Activated CD8-positive, alpha-beta memory T cell treated with anti-CD3 and anti-CD28 coated beads for 1 hour (primary cell): Measurements from ENCODE around the gene PIK3R2.

Experiments used
- DNase-seq, 2 donors: peaks; one replicate each; pipeline ENCODE4 v3.0.0-alpha.2; 2020; ENCODE audit warnings: low read depth in 1 of 2; ENCODE audit errors: extremely low read depth in 1 of 2

PIK3R2 gene

DNA sequence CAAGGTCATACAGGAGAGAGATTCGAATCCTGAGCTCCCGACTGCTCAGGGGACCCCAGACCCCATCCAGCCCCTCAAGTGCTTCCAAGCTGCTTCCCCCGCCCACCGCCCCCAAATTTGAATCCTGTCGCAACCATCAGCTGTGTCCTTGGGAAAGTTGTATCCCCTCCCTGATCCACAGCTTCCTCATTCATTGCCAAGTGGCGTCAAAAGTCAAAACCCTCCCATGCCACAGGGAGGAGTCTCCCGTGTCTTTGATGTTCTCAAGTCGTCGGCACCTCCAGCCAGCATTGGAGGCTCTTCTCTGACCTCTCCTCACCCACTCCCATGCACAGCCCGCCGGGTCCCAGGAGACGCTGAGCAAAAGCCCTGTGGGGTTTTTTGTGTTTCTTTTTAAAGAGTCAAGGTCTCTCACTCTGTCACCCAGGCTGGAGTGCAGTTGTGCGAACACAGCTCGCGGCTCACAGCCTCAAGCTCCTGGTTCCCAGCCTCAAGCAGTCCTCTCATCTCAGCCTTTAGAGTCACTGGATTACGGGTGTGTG lies 17.8 kb downstream of the PIK3R2 start:
- no peak for DNase-seq

DNA sequence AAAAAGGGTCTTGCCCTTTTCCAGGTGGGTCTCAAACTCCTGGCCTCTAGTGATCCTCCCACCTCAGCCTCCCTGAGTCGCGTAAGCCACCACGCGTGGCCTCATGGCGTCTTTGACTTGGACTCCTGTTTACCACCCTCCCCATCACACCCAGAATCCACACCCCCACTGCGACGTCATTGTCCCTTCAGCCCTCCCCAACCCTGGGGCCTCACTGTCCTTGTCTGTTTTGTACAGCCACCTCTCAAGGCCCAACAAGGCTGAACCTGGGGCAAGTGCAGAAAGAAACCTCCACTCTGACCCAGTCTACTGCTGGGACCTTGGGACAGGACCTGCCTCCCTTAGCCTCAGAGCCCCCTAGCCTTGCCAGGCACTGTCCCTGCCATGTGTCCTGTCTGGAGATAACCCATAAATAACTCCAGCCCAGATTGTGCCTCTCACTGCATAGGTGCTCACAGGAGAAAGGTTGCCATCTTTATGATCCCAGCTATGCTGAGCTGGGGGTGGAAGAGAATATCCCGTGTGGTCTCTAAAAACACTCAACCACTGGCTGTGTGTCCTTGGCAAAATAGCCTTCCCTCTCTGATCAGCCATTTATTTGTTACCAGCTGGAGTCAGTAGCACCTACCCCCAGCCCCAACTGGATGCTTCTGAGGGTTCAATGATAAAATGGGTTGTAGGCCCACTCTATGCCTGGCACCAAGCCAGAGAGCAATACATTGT lies 18.8 kb downstream of the PIK3R2 start:
- DNase-seq: no peak

DNA sequence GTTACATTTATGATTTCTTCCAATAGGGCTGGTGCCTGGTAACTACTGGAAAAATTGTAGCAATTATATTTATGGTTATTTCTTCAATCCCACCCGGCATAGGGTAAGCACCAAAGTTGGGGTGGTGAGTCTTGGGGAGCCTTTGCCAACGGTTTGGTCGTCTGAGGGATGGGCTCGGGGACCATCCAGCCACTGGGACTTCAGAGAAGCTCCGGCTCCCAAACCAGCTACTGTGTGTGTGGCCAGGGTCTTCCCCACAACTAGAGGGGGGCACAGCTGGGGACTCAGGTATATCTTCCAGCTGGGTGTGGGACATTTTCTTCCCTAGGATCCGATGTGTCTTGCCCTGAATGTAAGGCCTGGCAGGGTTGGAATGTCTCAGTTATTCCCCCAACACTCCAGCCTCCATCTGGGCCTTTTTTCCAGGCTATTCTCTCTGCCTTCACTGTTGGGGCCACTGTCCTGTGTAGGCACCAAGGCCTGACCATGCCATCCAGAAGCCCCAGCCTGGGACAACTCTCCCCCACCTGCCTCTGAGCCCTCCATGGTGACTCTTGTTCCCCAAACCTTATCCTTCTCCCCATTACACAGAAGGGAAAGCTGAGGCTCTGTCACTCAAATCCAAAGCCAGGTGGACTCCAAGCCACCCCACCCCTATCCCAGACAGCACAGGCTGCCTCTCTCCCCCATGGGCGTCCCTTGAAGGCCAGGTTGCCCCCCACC lies 19.5 kb downstream of the PIK3R2 start:
- DNase-seq: no peak

DNA sequence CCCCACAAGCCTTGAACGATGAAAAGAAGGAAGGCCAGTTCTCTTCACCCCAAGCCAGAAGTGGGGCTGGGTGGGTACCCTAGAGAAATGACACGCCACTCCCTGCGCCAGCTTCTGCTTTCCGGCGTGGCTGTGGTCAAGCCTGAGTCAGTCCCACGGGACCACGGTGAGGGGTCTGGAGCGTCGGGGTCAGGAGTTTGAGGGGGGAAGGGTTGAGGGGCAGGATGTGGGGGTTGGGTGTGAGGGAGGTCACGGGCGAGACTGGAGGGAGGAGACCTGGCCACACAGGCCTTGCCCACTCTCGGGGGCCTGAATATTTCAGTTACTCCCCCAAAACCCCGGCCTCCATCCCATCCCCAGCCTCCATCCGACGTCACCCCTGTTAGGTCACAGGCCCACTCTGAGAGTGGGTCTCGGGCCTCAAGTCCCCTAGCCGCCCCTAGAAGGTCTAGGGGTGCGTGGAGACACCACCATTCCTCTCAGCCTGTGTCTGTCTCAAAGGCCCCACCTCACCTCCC lies 20.1 kb downstream of the PIK3R2 start:
- DNase-seq: no peak

DNA sequence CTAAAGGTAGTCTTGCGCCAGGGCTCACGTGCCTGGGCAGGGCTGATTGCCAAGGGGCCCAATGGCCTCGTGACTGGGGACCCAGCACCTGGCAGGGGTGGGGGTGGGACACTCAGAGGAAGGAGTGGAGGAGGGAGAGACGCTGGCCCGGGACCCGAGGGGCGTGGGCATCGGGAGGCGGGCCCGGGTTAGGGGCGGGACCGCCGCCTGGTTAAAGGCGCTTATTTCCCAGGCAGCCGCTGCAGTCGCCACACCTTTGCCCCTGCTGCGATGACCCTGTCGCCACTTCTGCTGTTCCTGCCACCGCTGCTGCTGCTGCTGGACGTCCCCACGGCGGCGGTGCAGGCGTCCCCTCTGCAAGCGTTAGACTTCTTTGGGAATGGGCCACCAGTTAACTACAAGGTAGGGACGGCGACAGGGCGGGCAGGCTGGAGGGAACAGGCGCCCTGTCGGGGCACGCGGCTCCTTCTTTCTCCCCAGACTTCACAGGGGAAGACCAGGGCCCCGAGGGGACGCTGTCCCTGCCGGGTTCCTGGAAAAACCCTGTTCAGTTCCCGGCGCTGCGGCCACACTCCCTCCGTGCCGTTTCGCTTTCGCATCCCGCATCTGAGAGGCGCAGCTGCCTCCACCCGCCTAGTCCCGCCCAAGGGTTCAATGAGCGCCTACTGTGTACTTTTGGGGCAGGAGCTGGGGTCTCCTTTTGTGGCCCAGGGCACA lies 20.8 kb downstream of the PIK3R2 start, which contains the start of gene IFI30:
IFI30 (plus strand) TSS at position 242 of the 717 bp plus-strand sequence; CDS start at position 271, 29 bp downstream.
- DNase-seq: no peak

DNA sequence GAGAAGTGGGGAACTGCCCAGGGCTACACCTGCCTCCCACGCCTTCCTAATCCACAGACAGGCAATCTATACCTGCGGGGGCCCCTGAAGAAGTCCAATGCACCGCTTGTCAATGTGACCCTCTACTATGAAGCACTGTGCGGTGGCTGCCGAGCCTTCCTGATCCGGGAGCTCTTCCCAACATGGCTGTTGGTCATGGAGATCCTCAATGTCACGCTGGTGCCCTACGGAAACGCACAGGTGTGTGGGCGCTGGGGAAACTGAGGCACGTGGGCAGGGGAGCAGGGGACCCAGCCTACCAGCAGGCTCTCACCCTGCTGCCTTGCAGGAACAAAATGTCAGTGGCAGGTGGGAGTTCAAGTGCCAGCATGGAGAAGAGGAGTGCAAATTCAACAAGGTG lies 22.0 kb downstream of the PIK3R2 start:
- DNase-seq: no peak

DNA sequence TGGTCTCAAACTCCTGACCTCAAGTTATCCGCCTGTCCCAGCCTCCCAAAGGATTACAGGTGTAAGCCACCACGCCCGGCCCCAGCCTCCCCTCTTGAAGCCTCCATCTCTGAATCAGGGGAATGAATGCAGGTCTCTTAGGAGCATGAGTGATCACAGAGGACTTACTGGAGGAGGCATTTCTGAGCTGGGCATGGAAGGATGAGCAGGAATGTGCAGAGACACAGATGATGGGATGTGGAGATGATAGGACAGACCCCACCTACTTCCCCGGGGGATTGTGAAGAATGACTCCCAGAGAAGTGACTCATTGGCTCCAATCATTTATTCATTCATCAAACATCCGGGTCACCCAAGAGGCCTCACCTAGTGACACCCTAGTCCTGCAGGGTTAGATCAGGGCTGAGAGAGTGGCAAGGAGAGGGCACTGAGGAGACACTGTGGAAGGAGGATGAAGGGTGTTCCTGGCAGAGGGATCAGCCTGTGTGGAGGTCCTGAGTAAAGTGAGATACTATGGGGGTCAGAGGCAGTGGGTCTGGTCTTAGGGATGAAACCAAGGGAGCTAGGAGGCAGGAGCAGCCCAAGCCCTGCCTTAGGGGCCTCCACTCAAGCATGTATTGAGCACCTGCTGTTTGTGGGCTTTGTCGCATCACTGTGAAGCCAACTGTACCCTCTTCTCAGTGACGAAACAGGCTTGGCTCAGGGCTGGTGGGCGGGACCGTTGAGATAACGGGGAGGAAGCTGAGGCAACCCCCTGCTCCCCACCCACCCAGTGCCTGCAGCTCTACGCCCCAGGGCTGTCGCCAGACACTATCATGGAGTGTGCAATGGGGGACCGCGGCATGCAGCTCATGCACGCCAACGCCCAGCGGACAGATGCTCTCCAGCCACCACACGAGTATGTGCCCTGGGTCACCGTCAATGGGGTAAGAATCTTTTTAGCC lies 23.7 kb downstream of the PIK3R2 start:
- no peak for DNase-seq

DNA sequence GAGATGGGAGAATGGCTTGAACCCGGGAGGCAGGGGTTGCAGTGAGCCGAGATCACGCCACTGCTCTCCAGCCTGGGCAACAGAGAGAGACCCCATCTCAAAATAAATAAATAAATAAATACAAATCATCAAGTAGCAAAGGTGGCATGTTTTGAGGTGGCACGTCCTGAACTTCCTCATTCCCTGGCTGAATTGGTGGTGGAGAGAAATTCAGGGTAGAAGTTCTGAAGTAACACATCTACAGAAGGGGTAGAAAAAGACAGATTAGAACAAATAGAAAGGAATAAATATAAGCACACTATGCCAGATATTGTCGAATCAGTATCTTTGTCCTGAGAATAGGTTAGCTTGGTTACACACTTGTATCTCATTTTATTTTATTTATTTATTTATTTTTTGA lies 27.0 kb downstream of the PIK3R2 start:
- no peak for DNase-seq

DNA sequence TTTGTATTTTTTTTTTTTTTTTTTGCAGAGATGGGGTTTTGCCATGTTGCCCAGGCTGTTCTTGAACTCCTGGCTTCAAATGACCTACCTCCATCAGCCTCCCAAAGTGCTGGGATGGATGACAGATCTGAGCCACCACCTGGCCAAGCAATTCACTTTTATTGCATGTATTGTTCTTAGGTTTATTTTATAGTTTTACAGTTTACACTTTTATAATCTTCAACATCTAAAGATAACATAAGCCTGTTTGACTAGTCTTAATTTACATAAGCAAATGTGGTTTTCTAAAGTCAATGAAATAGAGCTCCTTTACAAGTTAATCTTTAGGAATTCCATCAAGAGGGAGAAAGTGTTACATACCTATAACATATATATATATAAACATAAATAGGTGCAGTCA lies 30.6 kb downstream of the PIK3R2 start:
- DNase-seq: no peak

DNA sequence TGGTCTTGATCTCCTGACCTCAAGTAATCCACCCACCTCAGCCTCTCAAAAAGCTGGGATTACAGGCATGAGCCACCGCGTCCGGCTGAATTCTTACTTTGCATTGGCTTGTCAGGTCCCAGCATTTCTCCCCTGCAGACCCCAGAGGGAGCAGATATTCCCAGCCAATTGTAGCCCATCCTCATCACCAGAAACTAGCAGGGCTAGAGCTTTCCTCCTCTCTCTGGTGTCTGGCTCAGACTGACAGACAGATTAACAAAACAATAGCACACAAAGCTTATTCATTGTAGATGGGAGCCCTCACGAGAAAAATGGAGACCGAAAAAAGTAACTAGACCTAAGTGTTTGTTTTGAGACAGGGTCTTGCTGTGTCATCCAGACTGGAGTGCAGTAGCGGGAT lies 32.6 kb downstream of the PIK3R2 start:
- no peak for DNase-seq

DNA sequence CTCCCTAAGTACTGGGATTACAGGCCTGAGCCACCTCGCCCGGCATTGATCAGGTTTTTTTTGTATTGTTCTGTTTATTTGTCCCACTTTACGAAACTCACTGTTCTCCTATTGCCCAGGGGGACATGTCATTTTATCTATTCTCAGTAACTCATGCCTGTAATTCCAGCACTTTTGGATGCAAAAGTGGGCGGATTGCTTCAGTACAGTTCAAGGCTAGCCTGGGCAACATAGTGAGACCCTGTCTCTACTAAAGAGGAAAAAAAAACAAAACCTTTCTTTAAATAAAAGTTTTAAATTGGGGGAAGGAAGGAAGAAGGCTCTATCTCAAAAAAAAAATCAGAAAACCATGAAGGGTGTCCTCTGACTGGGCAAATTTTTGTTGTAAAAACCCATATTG lies 37.3 kb downstream of the PIK3R2 start:
- DNase-seq: no peak

DNA sequence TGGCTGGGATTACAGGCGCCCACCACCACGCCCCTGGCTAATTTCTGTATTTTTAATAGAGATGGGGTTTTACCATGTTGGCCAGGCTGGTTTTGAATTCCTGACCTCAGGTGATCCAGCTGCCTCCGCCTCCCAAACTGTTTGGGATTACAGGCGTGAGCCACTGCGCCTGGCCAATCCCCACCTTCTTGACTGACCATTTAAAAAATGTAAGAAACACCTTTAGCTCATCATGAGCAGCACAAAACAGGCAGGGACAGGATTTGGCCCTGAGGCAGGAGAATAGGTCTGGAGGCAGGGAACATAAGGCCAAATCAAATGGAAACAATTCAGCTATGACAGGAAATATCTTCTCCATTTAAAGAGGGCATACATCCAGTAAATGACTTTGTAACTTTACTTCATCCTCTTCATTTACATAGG lies 38.7 kb downstream of the PIK3R2 start:
- DNase-seq: no peak

DNA sequence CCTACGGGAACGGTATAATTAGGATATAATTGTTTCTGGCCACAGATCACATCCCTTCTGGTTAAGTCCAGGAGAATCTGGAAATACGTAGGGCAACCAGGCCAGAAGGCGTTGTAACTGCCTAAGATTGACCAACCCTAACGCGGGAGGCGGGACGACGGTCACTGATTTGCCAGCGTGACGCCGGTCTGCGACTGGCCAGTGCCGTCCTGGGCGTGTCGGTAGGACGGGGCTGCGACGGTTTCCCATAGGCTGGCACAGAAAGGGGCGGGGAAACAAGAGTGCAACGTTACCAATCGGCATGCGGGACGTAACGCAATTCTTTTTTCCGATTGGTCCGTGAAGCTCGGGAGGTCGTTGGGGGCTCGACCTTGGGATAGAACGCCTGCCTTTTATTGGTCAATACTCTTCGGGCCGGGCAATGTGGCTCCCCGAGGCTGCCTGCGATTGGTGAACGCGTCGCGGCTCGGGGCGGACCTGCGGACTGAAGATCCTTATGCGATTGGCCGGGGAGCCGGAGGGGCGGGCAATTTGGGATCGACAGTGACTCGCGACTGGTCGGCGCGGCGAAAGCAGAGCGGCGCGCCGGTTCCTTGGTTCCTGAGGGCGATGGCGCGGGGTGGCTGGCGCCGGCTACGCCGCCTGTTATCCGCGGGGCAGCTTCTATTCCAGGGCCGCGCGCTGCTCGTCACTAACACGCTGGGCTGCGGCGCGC lies 39.9 kb downstream of the PIK3R2 start, which contains the start of gene MPV17L2:
MPV17L2 (plus strand) TSS at position 546 of the 715 bp plus-strand sequence; CDS start at position 610, 64 bp downstream.
- DNase-seq: peak; percentile 95 to 98

DNA sequence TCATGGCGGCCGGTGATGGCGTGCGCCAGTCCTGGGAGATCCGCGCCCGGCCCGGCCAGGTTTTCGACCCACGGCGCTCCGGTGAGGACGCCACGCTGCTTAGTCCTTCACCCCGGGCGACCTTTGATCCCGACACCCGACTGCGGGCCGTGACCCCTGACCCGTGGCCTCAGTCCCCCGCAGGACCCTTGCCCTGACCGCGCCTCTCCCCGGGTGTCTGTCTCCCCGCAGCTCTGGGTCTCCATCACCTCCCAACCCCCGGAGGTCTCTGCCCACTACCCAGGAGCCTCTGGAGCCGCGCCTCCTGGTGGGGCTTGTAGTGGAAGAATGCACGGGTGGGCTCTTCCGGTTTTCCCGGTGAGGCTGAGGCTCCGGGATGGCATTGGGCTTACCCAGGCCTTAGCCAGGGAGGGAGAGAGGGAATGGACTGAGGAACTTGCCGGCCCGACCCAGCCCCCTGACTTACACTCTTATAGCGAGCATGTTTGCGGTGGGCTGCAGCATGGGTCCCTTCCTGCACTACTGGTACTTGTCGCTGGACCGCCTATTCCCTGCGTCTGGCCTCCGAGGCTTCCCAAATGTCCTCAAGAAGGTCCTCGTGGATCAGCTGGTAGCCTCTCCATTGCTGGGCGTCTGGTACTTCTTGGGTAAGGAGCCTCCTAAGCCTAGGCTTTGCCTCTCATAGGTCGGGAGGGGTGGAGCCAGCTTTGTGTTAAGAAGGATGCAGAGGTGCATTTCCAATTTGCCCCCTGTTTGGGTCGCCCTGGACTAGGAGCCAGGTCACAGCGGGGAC lies 40.6 kb downstream of the PIK3R2 start:
- DNase-seq: no peak

DNA sequence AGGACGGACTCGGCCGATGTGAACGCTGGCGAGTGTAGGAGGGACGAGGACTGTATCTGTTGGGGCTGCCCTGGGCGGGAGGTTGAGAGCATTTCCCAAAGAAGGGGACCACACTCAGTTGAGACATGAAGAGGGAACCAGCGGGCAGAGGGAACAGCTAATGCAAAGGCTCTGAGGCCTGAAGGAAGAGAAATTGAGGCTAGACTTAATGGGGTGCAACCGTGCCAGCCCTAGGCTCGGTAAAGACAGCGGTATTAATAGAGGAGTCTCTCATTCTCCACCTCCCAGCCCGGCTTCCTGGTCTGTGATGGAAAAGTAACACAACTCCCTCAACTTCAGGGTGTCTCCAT lies 41.2 kb downstream of the PIK3R2 start:
- no peak for DNase-seq

DNA sequence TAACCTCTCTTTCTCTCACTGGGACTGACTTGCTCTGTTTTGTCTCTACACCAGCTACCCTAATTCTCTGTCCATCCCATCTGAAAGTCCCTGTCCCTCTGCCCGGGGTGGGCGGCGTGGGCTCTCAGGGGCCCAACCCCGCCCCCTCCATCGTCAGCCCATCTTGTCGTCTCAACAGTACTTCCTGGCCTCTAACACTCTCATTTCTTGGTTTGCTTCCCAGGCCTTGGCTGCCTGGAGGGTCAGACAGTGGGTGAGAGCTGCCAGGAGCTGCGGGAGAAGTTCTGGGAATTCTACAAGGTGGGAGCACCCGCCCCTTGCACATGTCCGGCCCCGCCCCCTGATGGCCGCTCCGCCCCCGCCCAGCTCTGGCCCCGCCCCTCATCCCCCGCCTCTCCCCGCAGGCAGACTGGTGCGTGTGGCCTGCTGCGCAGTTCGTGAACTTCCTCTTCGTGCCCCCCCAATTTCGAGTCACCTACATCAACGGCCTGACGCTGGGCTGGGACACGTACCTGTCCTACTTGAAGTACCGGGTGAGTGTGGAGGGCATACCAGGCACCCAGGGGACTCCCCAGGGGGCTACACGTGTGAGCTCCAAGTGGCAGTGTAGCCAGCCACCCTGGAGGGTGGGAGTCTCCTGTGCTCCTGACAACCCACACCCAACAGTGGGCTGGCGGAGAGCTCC lies 41.7 kb downstream of the PIK3R2 start:
- DNase-seq: peak in 1 of 2 donors; percentile 9

DNA sequence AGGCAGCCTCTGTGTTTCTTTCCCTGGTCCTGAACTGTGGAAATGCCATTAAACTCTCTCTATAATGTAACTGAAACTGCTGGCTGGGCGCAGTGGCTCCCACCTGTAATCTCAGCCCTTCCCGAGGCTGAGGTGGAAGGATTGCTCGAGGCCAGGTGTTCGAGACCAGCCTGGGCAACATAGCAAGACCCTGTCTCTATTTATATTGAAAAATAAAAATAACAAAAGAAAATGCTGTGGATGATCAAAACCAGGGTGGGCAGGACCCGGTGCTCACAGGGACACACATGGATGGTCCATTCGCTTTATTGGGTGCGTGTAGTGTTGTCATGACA lies 43.5 kb downstream of the PIK3R2 start:
- DNase-seq: no peak

DNA sequence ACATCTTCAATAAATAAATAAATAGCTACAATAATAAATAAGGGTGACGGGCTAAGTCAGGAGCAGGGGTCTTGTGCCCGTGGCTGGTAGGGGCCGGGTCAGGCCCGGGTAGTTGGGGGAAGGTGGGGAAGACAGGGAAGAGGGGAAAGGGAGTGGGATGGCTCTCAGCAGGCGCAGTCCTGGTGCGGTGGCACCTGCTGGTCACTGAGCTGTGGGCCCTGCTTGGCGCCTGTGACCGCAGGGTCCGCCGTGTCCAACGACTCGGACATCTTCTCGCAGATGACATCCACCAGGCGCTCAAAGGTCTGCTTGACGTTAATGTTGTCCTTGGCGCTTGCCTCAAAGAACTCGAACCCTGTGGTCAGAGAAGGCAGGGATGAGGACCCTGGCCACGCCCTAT lies 44.3 kb downstream of the PIK3R2 start:
- DNase-seq: no peak
